SK-N-SH (cell line): Measurements from ENCODE around the gene PRR19. TPM values are rescaled to one million over a fixed set of nuclear protein-coding genes. Genes with fewer than 3 reads are reported as not detected.
"Not testable (repeated sequence)": the region's sequence is repeated elsewhere in the genome, so short reads cannot be mapped to it uniquely, and the experiment has no call there.

ENCODE experiments used
- CTCF ChIA-PET: fragments of 300-600, 350-600 bp; formaldehyde crosslinking; extraction: SDS; loops from one replicate; lab custom pipeline; 2021; lab: Yijun Ruan, JAX
- POLR2A ChIA-PET: fragments of 350-600 bp; sonication (Branson Sonifier 250); formaldehyde crosslinking; extraction: SDS; loops from one replicate; lab custom pipeline; 2020; ENCODE audit warnings: antibody characterized with exemption, inconsistent platforms; lab: Yijun Ruan, JAX
- DNase-seq: peaks from one replicate; pipeline ENCODE4 v3.0.0; 2012
- H2AFZ ChIP-seq: fragments of 200-600 bp; sonication (generic); 2 replicates; pipeline ENCODE4 v1.8.1; 2016; ENCODE audit warnings: antibody characterized with exemption, mild to moderate bottlenecking, low read depth
- H3F3A ChIP-seq: fragments of 200-600 bp; sonication (generic); replicated peaks from 2 replicates; pipeline ENCODE3; 2016; ENCODE audit warnings: antibody characterized with exemption, mild to moderate bottlenecking; ENCODE audit not compliant: insufficient read depth
- H3K27ac ChIP-seq, 2 experiments: fragments of 200-500 bp in 1 of 2; fragments of 200-600 bp in 1 of 2; sonication (Bioruptor generic) in 1 of 2; sonication (generic), shearing (Covaris generic) in 1 of 2; 2 replicates each; pipeline versions ENCODE4 v1.5.1 to v1.6.1; 2014 to 2016; ENCODE audit warnings: low read depth in 2 of 2, inconsistent platforms in 1 of 2, low read length in 1 of 2, mild to moderate bottlenecking in 1 of 2, mixed read lengths in 1 of 2
- H3K27me3 ChIP-seq: fragments of 200-600 bp; sonication (generic), shearing (Covaris generic); 2 replicates; pipeline ENCODE4 v1.6.1; 2016; ENCODE audit warnings: mixed run types; ENCODE audit not compliant: insufficient read depth
- H3K36me3 ChIP-seq, 2 experiments: fragments of 200-500 bp in 1 of 2; fragments of 200-600 bp in 1 of 2; sonication (Bioruptor generic) in 1 of 2; sonication (generic) in 1 of 2; replicated peaks in 1 of 2; 2 replicates each; pipeline versions ENCODE3 to v1.5.1; 2014 to 2016; ENCODE audit warnings: low read length in 1 of 2, mild to moderate bottlenecking in 1 of 2; ENCODE audit not compliant: insufficient read depth in 2 of 2, control insufficient read depth in 1 of 2
- H3K4me1 ChIP-seq, 2 experiments: fragments of 200-500 bp in 1 of 2; fragments of 200-600 bp in 1 of 2; sonication (Bioruptor generic) in 1 of 2; sonication (generic), shearing (Covaris generic) in 1 of 2; 2 replicates each; pipeline versions ENCODE4 v1.5.1 to v1.6.1; 2014 to 2016; ENCODE audit warnings: low read depth in 1 of 2, low read length in 1 of 2, mixed run types in 1 of 2; ENCODE audit not compliant: insufficient read depth in 2 of 2, control insufficient read depth in 1 of 2
- H3K4me2 ChIP-seq: fragments of 200-600 bp; sonication (generic), shearing (Covaris generic); 2 replicates; pipeline ENCODE4 v1.6.1; 2017; ENCODE audit warnings: mixed run types
- H3K4me3 ChIP-seq, 2 experiments: fragments of 200-500 bp in 1 of 2; fragments of 200-600 bp in 1 of 2; sonication (Bioruptor generic) in 1 of 2; sonication (generic), shearing (Covaris generic) in 1 of 2; 2 replicates each; pipeline versions ENCODE4 v1.5.1 to v1.8.1; 2014 to 2016; ENCODE audit warnings: low read depth in 2 of 2, inconsistent platforms in 1 of 2, low read length in 1 of 2, mild to moderate bottlenecking in 1 of 2, mixed read lengths in 1 of 2, moderate library complexity in 1 of 2
- H3K79me2 ChIP-seq: fragments of 200-600 bp; sonication (generic); 2 replicates; pipeline ENCODE4 v1.8.1; 2017; ENCODE audit warnings: mild to moderate bottlenecking; ENCODE audit not compliant: insufficient read depth
- H3K9ac ChIP-seq: fragments of 200-600 bp; sonication (generic); 2 replicates; pipeline ENCODE4 v1.6.1; 2017; ENCODE audit warnings: mixed run types
- H3K9me2 ChIP-seq: fragments of 200-600 bp; sonication (generic); 2 replicates; pipeline ENCODE4 v1.6.1; 2017; ENCODE audit warnings: mixed run types
- H3K9me3 ChIP-seq: fragments of 200-600 bp; sonication (generic); 2 replicates; pipeline ENCODE4 v1.6.1; 2017; ENCODE audit warnings: mixed run types, mild to moderate bottlenecking, moderate library complexity
- H4K20me1 ChIP-seq: fragments of 200-600 bp; sonication (generic); 2 replicates; pipeline ENCODE4 v1.6.1; 2017; ENCODE audit warnings: mild to moderate bottlenecking, mixed run types; ENCODE audit not compliant: insufficient read depth
- EP300 ChIP-seq, 2 experiments: IDR thresholded peaks; 2 replicates each; pipeline versions ENCODE4 v1.4.0 to v1.6.1; 2012; ENCODE audit warnings: borderline replicate concordance in 1 of 2, low read depth in 1 of 2, low read length in 1 of 2
- EZH2phosphoT487 ChIP-seq: fragments of 200-600 bp; sonication (generic); IDR thresholded peaks from 2 replicates; pipeline ENCODE4 v1.6.1; 2017; ENCODE audit warnings: low read depth, mixed run types, mild to moderate bottlenecking, antibody characterized with exemption, moderate library complexity, borderline replicate concordance
- JUND ChIP-seq: IDR thresholded peaks from 2 replicates; pipeline ENCODE4 v1.4.0; 2012
- PBX3 ChIP-seq: IDR thresholded peaks from 2 replicates; pipeline ENCODE4; 2012
- POLR2AphosphoS5 ChIP-seq: IDR thresholded peaks from 2 replicates; pipeline ENCODE4 v1.6.1; 2012; ENCODE audit warnings: low read depth, low read length
- RCOR1 ChIP-seq: fragments of 150-350 bp; IDR thresholded peaks from 2 replicates; pipeline ENCODE4 v1.6.1; 2017; ENCODE audit warnings: antibody characterized with exemption, low read length
- USF1 ChIP-seq: IDR thresholded peaks from 2 replicates; pipeline ENCODE4 v1.4.0; 2012; ENCODE audit warnings: low read depth, borderline replicate concordance
- USF2 ChIP-seq: fragments of 150-350 bp; IDR thresholded peaks from 2 replicates; pipeline ENCODE4 v1.6.1; 2017; ENCODE audit warnings: antibody characterized with exemption, low read length, low read depth, borderline replicate concordance
- WGBS: methylation state at CpG from one replicate; pipeline ENCODE4 v1.1.6; 2017; ENCODE audit warnings: low lambda C conversion rate; 5-methylcytosine and 5-hydroxymethylcytosine counted together
- polyA plus RNA-seq, 3 experiments: library from polyadenylated mRNA; depleted of rRNA; stranded (reverse); fragments of >200 nt; gene quantifications; 2 replicates each; pipeline ENCODE4 v1.2.3, GENCODE V29; 2012

PRR19 gene
- polyA plus RNA-seq, 1 of the 3 experiments (the other 2 are of a cell fraction) = 1.3 TPM

GRCh38 chr19:42330241-42330711 lies 28.3 kb downstream of the PRR19 start:
- CTCF ChIA-PET = interaction anchor here (1.0 kb wide), 1 partner anchor 9 kb away, joined by 3 read pairs; no protein-coding TSS in a partner anchor
- H3K9me3 ChIP-seq = no peaks in the 10 kb centered on the region
- no peaks in the 10 kb centered on the region for H3K9me2 ChIP-seq
- TF ChIP-seq USF1 (no peak), EP300 (IDR thresholded peaks at IDR 0.05; ENCODE audit: borderline replicate concordance in 1 of 2, low read depth in 1 of 2, low read length in 1 of 2) (no peak), JUND (no peak), PBX3 (no peak), EZH2phosphoT487 (no peak), USF2 (no peak), POLR2AphosphoS5 (no peak), RCOR1 (no peak)
- H3K79me2 ChIP-seq = peaks cover 39% of the 10 kb centered on the region
- POLR2A ChIA-PET = no interaction called here
- H3K27ac ChIP-seq = no peak overlapping the region
- peaks cover 8 to 12% of the 10 kb centered on the region in 2 experiments; a peak in 1 of 4 replicates for H3K4me1 ChIP-seq
- 79% methylated on average over 2 of the region's 2 CpGs for WGBS
- no peaks in the 10 kb centered on the region; the same call in 1 of the 2 replicates for H4K20me1 ChIP-seq
- no peaks in the 10 kb centered on the region for H3K36me3 ChIP-seq
- no peaks in the 10 kb centered on the region for H3K27me3 ChIP-seq
- DNase-seq = no peak
- H2AFZ ChIP-seq = no peak overlapping the region
- no peaks in the 10 kb centered on the region for H3F3A ChIP-seq
- no peak overlapping the region for H3K9ac ChIP-seq
- no peak overlapping the region for H3K4me2 ChIP-seq
- H3K4me3 ChIP-seq = no peak overlapping the region

GRCh38 chr19:42331333-42331732 lies 29.4 kb downstream of the PRR19 start:
- 92% methylated on average over 3 of the region's 3 CpGs for WGBS
- H3K4me2 ChIP-seq, H3K9ac ChIP-seq, H3F3A ChIP-seq, H3K9me3 ChIP-seq, H2AFZ ChIP-seq, H3K27me3 ChIP-seq, DNase-seq, H3K27ac ChIP-seq, H4K20me1 ChIP-seq, POLR2A ChIA-PET, H3K9me2 ChIP-seq, H3K4me3 ChIP-seq, H3K36me3 ChIP-seq: not testable (repeated sequence)
- H3K79me2 ChIP-seq = peaks cover 32% of the 10 kb centered on the region
- CTCF ChIA-PET = interaction anchor here (0.6 to 2.0 kb wide), 3 partner anchors 8 to 1240 kb away, joined by 3 to 6 read pairs (median 4); no protein-coding TSS in a partner anchor
- H3K4me1 ChIP-seq = peaks cover 8 to 10% of the 10 kb centered on the region in 2 experiments; a peak in 1 of 4 replicates
